GM18508 (cell line): ENCODE data around the gene F13A1.

Source experiments
- ATAC-seq: cut with Tn5 transposase; IDR thresholded peaks from one replicate; pipeline ENCODE4 v1.9.1; 2021; ENCODE audit warnings: moderate number of reproducible peaks; ENCODE audit not compliant: insufficient read depth, unreplicated experiment

The F13A1 gene

DNA sequence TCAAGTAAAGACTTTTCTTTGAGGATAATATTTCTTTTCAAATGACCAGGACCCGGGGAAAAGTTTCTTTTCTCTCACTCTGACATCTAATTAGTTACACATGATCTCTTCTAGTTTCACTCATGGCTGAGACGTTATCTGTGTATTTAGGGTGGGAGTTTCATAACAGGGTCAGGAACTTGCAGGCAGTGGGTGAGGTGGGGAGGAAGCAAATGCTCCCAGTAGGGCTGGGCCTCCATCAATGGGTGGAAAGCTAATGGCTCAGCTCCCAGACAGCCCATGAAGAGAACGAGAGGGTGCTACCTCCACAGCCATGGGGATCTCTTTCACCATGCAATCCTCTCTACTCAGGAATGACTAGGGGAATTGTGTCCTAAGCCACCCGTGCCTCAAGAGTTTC is 119.3 kb downstream of the F13A1 start:
- ATAC-seq: no peak

DNA sequence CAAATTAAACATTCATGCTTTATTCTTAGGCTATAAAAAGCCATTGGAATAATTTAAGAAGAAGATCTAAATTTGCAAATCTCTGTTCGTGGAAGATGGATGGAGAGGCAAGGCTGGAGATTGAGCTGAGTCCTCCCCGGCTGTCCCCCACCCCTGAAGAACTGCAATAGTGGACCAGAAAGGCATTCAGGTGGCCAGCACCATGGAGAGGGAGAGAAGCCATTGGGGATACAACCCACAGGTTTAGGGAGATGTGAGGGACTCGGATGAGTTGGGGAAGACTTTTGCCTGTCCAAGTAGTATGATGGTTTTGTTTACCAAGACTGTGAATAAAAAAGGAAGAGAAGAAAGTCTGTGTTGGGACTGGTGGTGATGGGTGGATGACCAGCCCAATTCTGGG is 120.8 kb downstream of the F13A1 start:
- no peak for ATAC-seq

DNA sequence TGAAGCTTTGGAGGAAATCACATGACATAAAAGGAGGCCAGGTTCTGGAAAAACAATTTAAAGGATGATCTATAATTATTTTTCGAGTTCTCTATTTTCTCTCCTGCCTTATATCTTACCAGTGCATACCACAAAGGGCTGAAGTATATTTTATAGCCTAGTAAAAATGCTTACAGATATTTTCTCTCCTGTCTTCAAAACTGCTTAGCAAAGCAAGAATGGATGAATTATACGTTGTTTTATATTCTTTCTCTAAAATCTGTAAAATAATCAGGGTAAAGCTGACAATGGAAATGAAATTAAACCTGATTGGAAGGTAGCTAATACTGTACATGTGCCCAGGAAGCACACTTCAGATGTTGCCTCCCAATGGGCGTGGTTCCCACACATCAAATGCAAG is 123.7 kb downstream of the F13A1 start:
- no peak for ATAC-seq

DNA sequence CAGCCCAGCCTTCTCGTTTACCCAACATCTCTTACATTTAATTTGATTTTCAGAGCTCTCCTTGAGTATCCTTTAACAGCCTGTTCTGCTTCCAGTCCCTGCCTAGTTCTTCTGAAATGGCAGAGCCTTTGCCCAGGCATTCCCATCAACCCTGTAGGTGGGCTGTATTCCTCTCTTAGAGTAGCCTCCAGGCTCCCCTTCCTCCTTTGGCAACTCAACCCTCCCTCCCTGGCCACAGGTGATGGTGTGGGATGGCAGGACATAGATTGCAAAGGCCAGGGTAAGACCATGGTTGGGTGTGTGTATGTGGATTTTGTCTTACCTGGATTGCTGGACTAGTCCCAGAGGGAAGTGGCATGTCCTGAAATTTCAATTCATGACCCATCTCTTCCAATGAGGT is 125.4 kb downstream of the F13A1 start:
- no peak for ATAC-seq

DNA sequence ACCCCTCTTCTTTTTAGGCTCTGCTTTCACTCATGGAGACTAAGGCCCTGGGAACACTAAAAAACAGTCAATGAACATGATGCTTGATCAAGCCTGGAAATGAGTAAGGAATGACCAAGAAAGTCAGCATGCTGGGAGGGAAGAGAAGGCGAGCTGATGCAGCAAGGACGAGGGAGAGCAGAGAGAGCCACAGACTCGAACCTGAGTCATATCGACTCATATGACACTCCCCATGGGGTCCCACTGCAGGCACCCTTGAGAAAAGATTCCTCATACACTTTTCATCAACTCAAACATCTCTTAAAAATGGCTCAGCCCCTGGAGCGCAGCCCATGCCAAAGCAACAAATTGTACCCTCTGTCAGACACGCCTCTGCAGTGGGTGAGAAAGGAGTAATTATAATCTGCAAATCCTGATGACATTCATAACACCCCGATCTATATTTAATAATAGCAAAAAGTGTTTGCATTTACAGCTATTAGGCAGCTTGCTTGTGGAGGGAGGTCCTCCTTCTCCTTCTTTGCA is 127.2 kb downstream of the F13A1 start:
- ATAC-seq: no peak

DNA sequence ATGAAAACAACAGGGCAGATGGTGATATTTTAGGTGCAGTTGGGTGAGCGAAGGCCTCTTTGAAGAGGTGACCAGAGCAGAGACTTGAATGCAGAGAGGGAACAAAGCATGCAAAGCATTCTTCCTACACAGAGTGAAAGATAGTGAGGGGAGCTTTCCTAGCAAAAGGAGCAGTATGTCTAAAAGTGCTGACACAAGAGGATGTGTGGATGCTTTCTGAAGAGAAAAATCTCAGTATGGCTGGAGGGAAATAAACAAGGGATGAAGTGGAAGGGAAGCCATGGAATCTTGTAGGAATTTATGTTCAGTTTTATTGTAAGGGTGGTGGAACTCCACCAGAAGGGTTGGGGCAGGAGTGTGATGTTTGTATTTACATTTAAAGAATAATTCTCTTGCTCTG is 128.6 kb downstream of the F13A1 start:
- ATAC-seq: no peak

DNA sequence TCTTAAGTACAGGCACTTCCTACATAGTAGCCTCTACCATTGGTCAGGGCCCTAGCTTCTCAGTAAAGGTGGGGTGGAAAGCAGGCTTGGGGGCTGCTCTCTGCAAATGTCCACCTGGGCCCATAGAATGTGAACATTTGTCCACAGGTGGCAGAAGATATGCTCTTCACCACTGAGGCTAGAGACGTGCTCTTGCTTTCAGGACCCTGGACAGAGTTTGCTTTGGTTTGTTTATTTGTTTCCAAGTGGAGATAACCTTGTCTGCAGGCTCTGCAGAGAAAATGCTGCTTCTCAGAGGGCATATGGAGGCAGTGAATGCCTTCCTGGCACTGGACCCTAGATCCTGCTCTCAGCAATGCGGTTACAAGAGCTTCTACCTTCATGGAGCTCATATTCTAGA is 129.0 kb downstream of the F13A1 start:
- no peak for ATAC-seq

DNA sequence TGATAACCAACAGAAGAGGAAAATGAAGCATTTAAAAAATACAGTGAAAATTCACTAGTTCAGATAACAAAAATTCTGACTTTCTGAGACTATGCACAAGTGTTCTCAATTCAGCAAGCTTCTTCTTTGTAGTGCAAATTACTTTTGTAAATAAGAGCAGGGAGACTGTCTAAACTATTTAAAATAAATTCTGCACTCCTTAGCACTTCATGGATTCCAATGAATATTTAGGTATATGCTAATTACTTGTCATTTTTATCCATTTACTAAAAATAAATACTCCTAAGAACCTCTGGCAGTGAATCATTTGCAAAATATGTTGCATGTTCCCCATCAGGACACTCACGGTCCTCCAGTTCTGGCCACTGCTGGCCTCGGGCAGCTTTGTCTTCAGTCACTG is 139.8 kb downstream of the F13A1 start:
- ATAC-seq: no peak

DNA sequence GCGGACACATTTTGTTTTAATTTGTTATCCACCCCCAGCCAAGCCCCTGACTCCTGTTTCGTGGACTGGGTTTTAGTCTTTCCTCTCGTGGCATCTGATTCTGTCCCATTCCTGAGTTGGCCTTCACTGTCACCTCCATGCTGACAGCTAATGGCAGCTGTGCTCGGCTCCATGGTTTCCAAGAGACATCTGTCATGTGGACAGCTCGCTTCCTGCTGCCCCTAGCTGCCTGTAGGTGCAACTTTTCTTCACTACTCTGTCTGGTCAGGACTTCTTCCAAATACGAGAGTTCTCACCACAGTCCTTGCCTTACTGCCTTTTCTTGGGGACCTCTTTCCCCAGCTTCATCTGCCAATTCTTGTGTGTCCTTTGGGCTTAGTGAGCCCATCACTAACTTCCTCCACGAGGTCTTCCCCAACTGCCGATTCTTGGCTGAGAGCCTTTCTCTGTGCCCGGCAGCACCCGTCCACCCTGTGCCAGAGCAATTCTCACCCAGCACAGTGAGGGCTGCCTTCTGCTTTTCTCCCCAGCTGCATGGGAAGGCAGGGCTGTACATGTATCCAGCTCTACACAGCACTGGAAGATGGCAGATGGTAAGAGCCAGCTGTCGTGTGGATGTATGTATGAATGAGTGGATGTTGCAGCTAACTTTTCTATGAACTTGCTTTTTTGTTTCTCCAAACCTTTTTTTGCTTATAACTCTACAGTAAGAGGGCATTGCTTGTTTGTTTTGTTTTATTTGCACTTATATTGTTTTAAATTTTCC is 140.4 kb downstream of the F13A1 start:
- ATAC-seq: no peak

DNA sequence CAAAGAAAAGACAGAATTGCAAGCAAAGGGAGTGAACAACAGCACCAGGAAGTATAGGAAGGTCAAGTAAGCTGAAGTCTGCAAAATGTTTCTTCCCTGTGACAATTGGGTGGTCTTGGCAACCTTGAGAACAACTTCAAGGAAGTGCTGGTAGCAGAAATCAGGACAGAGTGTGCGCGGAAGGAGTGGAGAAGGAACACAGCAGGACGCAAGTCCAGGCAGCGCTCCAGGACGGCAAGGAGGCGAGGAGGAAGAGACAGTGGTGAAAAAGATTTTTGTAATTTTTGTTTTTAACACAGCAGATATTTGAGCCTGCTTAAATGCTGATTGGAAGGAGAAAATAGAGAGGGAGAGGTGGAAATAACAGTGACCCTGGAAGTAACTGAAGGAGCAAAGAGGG is 141.7 kb downstream of the F13A1 start:
- ATAC-seq: no peak

DNA sequence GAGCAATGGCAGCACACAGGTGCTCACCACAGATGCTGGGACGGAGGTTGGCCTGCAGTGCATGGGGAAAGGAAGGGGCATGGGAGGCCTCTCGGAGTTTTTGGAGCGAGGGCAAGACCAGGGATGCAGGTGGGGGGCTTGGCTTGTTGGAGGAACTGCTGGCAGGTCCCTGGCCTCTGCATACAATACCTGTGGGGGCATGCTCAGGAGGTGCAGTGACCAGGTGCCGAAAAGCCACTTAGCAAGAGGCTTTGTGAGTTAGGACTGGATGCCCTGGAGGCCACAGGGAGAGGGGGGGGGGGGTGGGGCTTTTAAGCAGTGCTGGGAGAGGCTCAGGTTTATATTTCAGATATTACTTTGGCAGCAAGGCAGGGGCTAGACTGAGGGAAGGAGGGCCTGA is 142.7 kb downstream of the F13A1 start:
- ATAC-seq: no peak

DNA sequence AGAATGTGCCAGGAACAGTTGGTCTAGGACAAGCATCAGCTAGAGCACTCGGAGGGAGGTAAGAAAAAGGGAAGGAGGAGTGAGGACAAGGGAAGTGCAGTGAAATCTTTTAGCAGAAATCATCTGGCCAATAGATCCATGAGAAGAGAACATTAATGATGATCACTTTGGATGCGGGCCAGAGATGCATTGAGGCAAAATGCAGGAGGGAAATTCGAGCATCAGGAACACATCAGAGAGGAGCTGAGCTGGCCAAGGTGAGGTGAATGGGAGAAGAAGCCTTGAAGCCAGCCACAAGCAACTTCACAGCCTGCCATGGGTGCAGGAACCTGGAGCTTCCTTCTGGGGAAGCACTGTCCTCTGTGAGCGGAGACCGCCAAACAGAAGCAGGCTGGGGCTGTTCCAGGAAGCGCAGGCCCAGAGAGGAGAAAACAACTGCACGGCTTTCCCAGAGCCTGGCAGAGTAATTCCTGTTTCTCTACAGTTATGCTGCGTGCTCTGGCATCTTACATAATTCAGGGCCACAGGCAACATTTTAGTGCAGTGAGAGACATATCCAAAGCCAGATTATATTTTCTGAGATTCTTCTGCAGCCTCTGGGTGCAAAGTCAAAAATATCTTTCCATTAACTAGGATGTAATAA is 143.8 kb downstream of the F13A1 start:
- no peak for ATAC-seq

DNA sequence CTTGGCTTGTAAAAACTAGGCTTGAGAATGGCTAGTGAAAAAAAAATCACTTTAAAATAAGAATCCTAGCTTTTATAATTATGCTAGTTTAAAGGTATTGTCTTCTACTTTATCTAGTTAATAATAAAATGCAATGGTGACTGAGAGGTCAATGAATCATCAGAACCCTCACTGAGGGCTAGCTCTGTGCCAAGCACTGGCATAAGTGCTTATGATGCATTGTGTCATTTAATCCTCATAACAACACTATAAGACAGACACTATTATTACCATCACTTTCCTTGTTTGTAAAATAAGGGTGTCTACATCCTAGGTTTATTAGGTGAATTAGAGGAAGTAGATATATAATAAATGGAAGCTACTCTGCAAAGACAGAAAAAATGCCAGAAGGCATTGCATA is 144.3 kb downstream of the F13A1 start:
- ATAC-seq: no peak

DNA sequence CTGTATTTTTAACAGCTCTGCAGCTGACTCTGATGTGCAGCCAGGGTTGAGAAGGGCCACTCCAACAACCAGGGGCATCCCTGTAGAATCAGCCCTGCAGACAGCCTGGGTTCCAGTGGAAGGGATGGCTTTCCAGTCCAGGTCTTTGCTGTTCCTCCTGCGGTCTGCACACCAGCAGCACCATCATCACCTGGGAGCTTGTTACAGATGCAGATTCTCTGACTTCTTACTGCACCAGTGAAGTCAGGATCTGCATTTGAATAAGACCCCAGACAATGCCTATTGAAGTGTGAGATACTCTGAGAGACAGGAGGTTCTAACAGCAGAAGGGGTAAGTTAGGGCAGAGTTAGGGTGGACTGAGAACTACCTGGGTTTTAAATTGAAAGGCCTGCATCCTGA is 151.3 kb downstream of the F13A1 start:
- ATAC-seq: no peak

DNA sequence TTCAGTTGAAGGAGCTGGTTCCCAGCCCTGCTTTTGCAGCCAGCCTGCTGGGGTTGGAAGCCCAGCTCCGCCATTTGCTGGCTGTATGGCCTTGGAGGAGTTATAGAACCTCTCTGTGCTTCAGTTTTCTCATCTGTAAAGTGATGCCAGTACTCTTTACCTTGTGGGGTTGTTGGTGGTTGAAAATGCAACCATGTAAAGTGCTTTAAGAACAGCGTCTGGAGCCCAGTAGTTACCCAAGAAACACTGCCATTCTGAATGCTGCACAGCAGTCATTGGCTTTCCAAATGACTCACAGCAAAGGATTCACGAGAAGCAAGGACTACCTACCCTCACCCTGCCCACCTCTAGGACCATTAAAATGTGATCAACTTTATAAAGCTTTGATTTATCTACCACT is 154.4 kb downstream of the F13A1 start:
- no peak for ATAC-seq

DNA sequence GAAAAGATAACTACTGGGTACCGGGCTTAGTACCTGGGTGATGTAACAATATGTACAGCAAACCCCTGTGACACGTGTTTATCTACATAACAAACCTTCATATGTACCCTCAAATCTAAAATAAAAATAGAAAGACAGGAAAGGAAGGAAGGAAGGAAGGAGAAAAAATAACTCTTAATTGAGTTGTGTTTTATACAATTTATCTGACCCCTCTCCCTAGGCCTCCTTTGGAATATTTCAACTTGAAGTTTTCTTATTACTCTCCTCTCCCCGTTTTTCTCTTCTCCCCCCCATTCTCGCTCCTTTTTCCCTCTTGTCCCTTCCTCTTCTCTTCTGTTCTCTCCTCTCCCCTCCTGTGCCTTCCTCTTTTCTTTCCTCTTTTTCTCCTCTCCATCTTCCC is 156.1 kb downstream of the F13A1 start:
- ATAC-seq: no peak

DNA sequence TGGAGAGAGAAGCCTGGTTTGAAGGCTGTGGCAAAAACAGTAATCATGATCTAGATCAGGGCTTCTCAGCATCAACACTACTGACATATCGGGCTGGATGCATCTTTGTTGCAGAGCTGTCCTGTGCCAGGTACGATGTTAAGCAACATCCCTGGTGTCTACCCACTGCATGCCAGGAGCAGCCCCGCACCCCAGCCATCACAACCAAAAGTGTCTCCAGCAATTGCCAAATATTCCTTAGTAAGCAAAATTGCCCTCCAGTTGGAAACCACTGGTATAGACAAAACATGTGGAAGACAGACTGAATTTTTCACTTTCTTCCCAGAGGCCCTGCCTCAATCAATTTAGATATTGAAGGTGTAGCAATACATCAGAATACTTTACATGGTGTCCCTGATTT is 166.1 kb downstream of the F13A1 start:
- ATAC-seq: no peak

DNA sequence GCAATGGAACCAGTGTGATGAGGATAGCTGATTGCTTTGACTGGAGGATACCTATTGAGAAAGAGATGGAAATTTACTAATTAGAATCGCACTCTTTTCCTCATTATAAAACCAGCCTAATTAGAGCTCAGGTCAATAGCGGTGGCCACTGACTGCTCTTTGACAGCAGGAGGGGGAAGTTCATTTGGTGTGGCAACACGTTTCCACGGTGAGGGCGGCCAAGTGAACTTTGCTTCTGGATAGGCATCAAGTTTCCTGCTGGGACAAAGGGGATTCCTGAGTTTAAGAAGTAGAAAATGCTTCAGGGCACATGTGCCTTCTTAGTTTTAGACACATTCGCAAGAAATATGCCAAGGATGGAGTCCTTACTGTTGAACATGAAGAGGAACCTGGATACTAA is 168.4 kb downstream of the F13A1 start:
- no peak for ATAC-seq

DNA sequence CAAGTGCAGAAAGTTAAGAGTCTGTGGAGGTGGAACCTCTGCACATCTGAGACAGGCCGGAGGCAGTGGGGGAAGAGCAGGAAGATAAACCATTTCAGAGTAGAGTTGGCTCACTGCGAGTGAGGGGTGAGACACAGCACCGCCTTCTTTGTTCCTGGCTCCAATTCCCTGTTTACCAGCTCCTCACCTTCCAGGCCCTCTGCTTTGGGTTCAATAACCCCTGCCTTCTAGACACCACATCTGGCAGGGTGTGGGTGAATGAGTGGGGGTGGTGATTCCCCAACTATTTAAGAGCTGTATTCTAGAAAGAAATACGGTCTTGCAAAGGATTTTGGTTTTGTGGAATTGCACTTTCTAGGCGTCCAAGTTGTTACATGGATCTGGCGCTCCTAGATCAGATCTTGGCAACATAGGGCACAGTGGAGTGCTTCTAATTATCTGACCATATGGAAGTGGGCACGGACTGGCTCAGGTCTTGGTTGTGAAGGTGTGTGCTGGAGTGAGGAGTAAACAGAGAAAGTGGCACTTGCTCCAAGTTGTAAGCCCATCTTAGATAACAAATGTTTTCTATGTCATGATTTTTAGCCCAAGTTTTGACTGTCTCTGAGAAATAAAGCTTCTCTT is 172.2 kb downstream of the F13A1 start:
- no peak for ATAC-seq

DNA sequence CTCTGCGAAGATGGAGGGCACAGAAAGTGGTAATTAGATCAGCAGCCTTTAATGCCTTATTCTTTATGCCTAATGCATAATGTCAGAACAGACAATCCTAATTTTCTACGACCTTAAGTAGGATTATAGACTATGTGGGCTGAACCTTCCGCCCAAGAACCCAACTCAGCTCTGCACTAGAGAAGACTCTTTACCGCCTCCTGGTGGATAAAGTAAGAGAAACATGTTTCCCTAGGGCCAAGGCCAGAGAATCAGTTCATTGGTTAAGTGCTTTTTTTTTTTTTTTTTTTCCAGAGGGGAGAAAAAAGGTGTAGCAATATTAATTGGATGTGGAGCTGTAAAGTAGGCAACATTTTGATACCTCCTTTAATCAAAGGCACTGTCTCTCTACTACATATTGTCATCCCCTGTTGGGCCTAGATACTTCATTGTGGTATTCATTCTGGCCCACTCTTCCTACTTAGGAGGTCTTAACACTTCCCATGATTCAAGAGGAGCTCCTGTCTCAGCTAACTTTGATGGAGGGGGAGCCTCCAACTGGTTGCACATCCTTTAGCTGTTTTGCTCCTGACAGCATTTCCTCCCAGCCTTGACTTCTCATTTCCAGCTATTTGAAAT is 188.9 kb downstream of the F13A1 start:
- no peak for ATAC-seq

DNA sequence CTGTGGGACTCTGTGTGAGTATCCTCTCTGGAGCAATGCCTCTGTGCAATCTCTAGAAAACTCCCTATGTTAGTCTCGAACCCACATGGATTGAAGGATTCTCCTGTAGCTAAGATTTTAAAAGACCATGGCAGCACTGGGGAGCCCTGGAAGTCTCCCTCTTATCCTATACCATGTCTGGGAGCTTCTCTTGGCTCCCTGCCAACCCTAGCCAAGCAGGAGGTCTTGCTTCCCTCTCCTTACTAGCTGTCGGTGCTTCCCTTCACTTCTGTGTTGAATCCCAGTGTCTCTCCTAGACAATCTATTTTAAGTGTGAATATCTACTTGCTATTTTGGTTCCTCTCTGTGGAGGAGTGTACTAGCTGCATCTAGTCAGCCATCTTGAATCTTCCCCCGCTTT is 195.0 kb downstream of the F13A1 start:
- ATAC-seq: no peak
